Spleen (tissue), 11 donors: Measurements from ENCODE around the gene ZYX. TPM values are rescaled to one million over a fixed set of nuclear protein-coding genes. Genes with fewer than 3 reads are reported as not detected.
A peak's percentile ranks its signal among the peaks of the same experiment; 100 is the strongest.

Source experiments
- DNase-seq: peaks from one replicate; pipeline ENCODE4 v3.0.0-alpha.2; 2020
- H3K27ac ChIP-seq, 8 donors: fragments of 200-600 bp; sonication (generic) in 7 of 8; 1 replicate in 4 of 8; 2 replicates in 4 of 8; pipeline versions ENCODE4 v1.5.0 to v1.8.0; 2016 to 2021; ENCODE audit warnings: inconsistent platforms in 4 of 8, mild to moderate bottlenecking in 4 of 8, moderate library complexity in 1 of 8
- H3K27me3 ChIP-seq, 7 donors: fragments of 200-600 bp; sonication (generic) in 6 of 7; replicated peaks in 1 of 7; 1 replicate in 4 of 7; 2 replicates in 3 of 7; pipeline versions ENCODE4 v1.5.0 to v1.8.0; 2016 to 2021; ENCODE audit warnings: inconsistent platforms in 3 of 7, mild to moderate bottlenecking in 1 of 7
- H3K36me3 ChIP-seq, 6 donors: fragments of 200-600 bp; sonication (generic) in 5 of 6; 1 replicate in 4 of 6; 2 replicates in 2 of 6; pipeline versions ENCODE4 v1.5.0 to v1.8.0; 2016 to 2021; ENCODE audit warnings: inconsistent platforms in 2 of 6
- H3K4me1 ChIP-seq, 6 donors: fragments of 200-600 bp; sonication (generic) in 5 of 6; 1 replicate in 3 of 6; 2 replicates in 3 of 6; pipeline versions ENCODE4 v1.5.0 to v1.8.0; 2016 to 2021; ENCODE audit warnings: inconsistent platforms in 3 of 6
- H3K4me3 ChIP-seq, 8 donors: fragments of 200-600 bp; sonication (generic) in 7 of 8; 1 replicate in 4 of 8; 2 replicates in 4 of 8; pipeline versions ENCODE4 v1.5.0 to v1.8.0; 2016 to 2021; ENCODE audit warnings: inconsistent platforms in 4 of 8, mild to moderate bottlenecking in 4 of 8, moderate library complexity in 2 of 8
- H3K9me3 ChIP-seq, 8 donors: fragments of 200-600 bp; sonication (generic) in 7 of 8; 1 replicate in 4 of 8; 2 replicates in 4 of 8; pipeline versions ENCODE4 v1.5.0 to v1.8.0; 2016 to 2021; ENCODE audit warnings: inconsistent platforms in 4 of 8
- POLR2A ChIP-seq, 3 donors: fragments of 450-650 bp; IDR thresholded peaks; one replicate each; pipeline ENCODE4 v1.5.1; 2017; ENCODE audit warnings: antibody characterized with exemption in 3 of 3, mild to moderate bottlenecking in 1 of 3
- POLR2AphosphoS5 ChIP-seq, 3 donors: sonication (generic); formaldehyde crosslinking; IDR thresholded peaks; one replicate each; pipeline ENCODE4 v1.5.1; 2017; ENCODE audit warnings: antibody characterized with exemption in 3 of 3
- WGBS, 5 donors: extraction: QIAGEN DNeasy Blood & Tissue Kit in 3 of 5; methylation state at CpG; one replicate each; pipeline versions ENCODE4 v1.1.5 to v1.1.7; 2013 to 2018; 5-methylcytosine and 5-hydroxymethylcytosine counted together
- intact Hi-C: fragments of 100-400 bp; cut with DNase I; formaldehyde crosslinking; loops from one replicate; pipeline ENCODE4 v1.15.0; 2023; ENCODE audit warnings: low total_unique reads
- polyA plus RNA-seq, 3 donors: library from polyadenylated mRNA; stranded (reverse); fragments of 200-250 nt; gene quantifications; one replicate each; pipeline ENCODE4 v1.2.1, GENCODE V29; 2013
- total RNA-seq, 7 donors: library from RNA; depleted of rRNA in 3 of 7; stranded (reverse); fragments of >200 nt in 3 of 7; fragmentation: NEBNext Ultra II Directional in 4 of 7; extraction: Animal tissue kit (Norgen Biotek cat#: 25700) in 4 of 7; gene quantifications; one replicate each; pipeline versions ENCODE4 v1.1.0 to v1.2.1, GENCODE V29; 2016 to 2021
- TF ChIP-seq, protein P1 (sequence below), 11 experiments: fragments of 200-600 bp in 7 of 11; fragments of 450-650 bp in 4 of 11; sonication (generic) in 4 of 11; IDR thresholded peaks in 8 of 11; conservative IDR thresholded peaks in 3 of 11; 1 replicate in 7 of 11; 2 replicates in 4 of 11; pipeline versions ENCODE4 v1.4.0 to v1.8.0; 2016 to 2021; ENCODE audit warnings: antibody characterized with exemption in 11 of 11, inconsistent platforms in 4 of 11, mild to moderate bottlenecking in 1 of 11
- donor health status: healthy with polysubstance abuse.
- donor health status: DM: no; HTN: no; CAD: no; lungs with moderate emphysema.
- donor health status: DM: no; HTN: no; CAD: no.
- donor health status: Bipolar disorder and iron deficiency.
- donor health status: healthy.
- donor health status: DM: no; HTN: no; CAD: no.
- donor health status: DM: yes; HTN: yes; CAD: no.

ZYX gene
- total and polyA plus RNA-seq, 10 donors = 50.3 to 439 (median 187) TPM

DNA sequence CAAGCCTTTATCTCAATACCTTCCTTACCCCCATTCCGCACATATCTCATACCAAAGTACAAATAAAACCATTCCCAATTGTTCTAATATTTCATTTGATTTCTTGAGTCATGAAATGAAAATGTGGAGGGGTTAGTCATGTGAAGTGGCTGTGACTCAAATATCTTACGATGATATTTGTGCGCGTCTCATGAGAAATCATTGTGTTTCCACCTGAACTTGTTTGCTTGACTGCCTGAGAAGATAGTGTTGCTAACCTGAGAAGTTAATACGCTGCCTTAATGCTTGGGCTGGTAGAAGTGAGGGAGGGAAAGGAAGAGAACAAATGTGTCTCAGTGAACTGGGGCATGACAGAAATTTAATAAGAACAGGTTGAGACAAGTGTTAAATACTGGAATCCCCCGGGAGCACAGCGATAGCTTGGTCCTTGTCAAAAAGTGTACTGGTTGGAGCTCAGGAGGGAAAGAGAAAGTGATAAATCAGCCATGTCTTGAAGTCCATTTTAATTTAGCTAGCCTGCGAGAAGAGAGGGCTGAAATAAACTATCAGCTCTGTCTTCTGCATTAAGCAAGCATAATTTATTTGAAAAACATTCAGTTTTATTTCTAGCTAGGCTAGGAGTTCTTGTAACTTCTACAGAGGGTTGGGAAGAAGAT is 34.7 kb downstream of the ZYX start:
- peaks cover 0 to 48% (median 0%) of the 10 kb centered on the region in 7 donors for H3K27me3 ChIP-seq
- intact Hi-C loops = loop anchor here (2.0 kb wide), 1 partner anchor 175 kb away; no protein-coding TSS in a partner anchor
- no peak overlapping the region for H3K4me3 ChIP-seq
- DNase-seq = no peak
- no peak overlapping the region for H3K27ac ChIP-seq
- H3K9me3 ChIP-seq = peaks cover 0 to 7% (median 0%) of the 10 kb centered on the region in 8 donors
- H3K36me3 ChIP-seq = no peaks in the 10 kb centered on the region
- peaks cover 0 to 31% (median 5%) of the 10 kb centered on the region in 6 donors for H3K4me1 ChIP-seq
- TF ChIP-seq, protein P1, sequence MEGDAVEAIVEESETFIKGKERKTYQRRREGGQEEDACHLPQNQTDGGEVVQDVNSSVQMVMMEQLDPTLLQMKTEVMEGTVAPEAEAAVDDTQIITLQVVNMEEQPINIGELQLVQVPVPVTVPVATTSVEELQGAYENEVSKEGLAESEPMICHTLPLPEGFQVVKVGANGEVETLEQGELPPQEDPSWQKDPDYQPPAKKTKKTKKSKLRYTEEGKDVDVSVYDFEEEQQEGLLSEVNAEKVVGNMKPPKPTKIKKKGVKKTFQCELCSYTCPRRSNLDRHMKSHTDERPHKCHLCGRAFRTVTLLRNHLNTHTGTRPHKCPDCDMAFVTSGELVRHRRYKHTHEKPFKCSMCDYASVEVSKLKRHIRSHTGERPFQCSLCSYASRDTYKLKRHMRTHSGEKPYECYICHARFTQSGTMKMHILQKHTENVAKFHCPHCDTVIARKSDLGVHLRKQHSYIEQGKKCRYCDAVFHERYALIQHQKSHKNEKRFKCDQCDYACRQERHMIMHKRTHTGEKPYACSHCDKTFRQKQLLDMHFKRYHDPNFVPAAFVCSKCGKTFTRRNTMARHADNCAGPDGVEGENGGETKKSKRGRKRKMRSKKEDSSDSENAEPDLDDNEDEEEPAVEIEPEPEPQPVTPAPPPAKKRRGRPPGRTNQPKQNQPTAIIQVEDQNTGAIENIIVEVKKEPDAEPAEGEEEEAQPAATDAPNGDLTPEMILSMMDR (IDR thresholded peaks at IDR 0.05 in 8 of 11, conservative IDR thresholded peaks at IDR 0.05 in 3 of 11) = no peak
- TF ChIP-seq POLR2A (IDR thresholded peaks at IDR 0.05) (no peak), POLR2AphosphoS5 (IDR thresholded peaks at IDR 0.05) (no peak)
- WGBS, 5 donors = 74 to 85% (median 83%) methylated on average over 8 of the region's 8 CpGs

DNA sequence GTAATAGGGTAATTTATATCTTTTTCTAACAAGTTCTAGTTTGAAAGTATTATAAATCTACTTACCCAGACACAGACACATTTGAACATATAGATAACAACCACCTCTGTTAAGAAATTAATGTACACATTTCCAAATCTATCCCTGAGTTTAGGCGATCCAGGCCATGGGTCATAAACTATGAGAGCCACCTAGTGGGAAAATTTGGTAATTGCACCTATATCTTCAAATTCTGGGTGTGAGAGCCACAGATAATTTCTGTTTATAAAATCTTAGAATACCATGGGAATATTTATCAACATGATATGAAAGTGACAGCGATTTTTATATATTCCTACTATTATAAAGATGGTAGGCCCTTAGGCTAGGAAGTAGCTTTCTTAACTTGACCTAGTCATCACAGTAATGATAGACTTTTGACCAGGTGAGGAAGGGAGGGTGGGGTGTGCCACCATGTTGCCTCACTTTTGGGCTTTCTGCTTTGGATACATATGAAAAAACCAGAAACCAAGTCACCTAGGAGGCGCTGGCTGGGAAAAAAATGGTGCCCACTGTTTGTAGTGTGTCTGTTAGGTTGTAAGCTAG is 35.5 kb downstream of the ZYX start:
- H3K27me3 ChIP-seq = peaks cover 0 to 42% (median 0%) of the 10 kb centered on the region in 7 donors
- DNase-seq = no peak
- no peaks in the 10 kb centered on the region for H3K36me3 ChIP-seq
- no peak overlapping the region for H3K4me3 ChIP-seq
- TF ChIP-seq, protein P1 (IDR thresholded peaks at IDR 0.05 in 8 of 11, conservative IDR thresholded peaks at IDR 0.05 in 3 of 11) = peak; percentile 58 to 85 (median 78)
- TF ChIP-seq POLR2A (IDR thresholded peaks at IDR 0.05) = no peak
- H3K27ac ChIP-seq = no peak overlapping the region
- H3K9me3 ChIP-seq = peaks cover 0 to 10% (median 0%) of the 10 kb centered on the region in 8 donors
- WGBS, 5 donors = 5 to 15% (median 12%) methylated on average over 3 of the region's 3 CpGs
- intact Hi-C loops = loop anchor here (2.0 kb wide), 1 partner anchor 176 kb away; no protein-coding TSS in a partner anchor
- H3K4me1 ChIP-seq = peaks cover 0 to 23% (median 2%) of the 10 kb centered on the region in 6 donors

DNA sequence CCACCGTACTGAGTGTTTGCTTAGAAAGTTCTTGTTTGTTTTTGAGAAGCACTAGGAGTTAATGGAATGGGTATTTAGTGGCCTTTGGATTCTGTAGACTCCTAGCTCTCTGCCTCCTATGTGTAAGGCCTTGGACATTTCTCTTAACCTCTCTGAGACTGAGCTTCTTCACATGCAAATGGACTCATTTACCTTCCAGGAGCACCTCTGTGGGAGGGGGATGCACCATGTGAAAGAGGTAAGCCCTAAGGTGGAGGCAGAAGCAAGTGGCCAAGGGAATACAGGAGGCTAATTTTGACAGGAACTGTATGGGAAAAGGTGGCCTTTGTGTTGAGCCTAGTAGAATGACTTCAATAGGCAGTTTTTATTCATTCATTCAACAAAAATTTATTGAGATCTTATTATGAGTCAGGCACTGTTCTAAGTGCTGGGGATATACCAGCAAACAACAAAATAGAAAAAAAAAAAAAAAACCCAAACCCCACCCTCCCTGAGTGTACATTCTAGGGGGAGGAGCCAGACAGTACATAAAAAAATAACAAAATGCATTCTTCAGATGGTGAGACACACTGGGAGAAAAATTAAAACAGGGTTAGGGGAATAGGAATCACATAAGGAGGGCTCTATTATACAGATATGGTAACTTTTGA is 36.7 kb downstream of the ZYX start:
- H3K27me3 ChIP-seq = peaks cover 0 to 32% (median 0%) of the 10 kb centered on the region in 7 donors
- no peaks in the 10 kb centered on the region for H3K36me3 ChIP-seq
- no peak for DNase-seq
- H3K4me3 ChIP-seq = no peak overlapping the region
- peaks cover 0 to 20% (median 2%) of the 10 kb centered on the region in 6 donors for H3K4me1 ChIP-seq
- H3K9me3 ChIP-seq = peaks cover 0 to 10% (median 0%) of the 10 kb centered on the region in 8 donors
- intact Hi-C loops = loop anchor here (2.0 kb wide), 1 partner anchor 177 kb away; no protein-coding TSS in a partner anchor
- WGBS, 5 donors = 20 to 43% (median 29%) methylated on average over 1 of the region's 1 CpG
- H3K27ac ChIP-seq = no peak overlapping the region
- TF ChIP-seq POLR2A (IDR thresholded peaks at IDR 0.05) = no peak
- TF ChIP-seq, protein P1 (IDR thresholded peaks at IDR 0.05 in 8 of 11, conservative IDR thresholded peaks at IDR 0.05 in 3 of 11) = no peak
- no peak for TF ChIP-seq POLR2AphosphoS5 (IDR thresholded peaks at IDR 0.05)
